Activated CD4-positive, CD25-positive, alpha-beta regulatory T cell treated with anti-CD3 and anti-CD28 coated beads, Interleukin-2, amount 50 U/mL, for 72 hours (primary cell): ENCODE results near the gene TBC1D14.
A peak's percentile ranks its signal among the peaks of the same experiment; 100 is the strongest.
"Not testable (repeated sequence)": the region's sequence is repeated elsewhere in the genome, so short reads cannot be mapped to it uniquely, and the experiment has no call there.

Experiments
- DNase-seq: peaks from one replicate; pipeline ENCODE4 v3.0.0; 2021

TBC1D14 gene

DNA sequence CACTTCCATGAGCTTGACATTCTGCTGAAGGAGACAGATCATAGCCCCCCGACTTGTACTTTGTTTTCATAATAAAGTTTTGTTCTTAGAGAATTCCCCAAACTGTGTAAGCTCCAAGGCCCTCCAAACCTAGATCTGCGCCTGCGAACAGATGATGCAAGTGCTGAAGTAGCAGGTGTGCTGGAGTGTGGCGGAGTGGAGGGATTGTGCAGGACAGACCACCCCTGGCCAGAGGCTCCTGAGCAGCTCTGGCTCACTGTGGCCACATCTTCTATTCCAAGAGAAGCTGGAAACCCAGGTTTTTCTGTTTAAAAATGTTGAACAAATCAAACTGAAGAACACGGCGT is 46.4 kb downstream of the TBC1D14 start:
- DNase-seq, result no peak

DNA sequence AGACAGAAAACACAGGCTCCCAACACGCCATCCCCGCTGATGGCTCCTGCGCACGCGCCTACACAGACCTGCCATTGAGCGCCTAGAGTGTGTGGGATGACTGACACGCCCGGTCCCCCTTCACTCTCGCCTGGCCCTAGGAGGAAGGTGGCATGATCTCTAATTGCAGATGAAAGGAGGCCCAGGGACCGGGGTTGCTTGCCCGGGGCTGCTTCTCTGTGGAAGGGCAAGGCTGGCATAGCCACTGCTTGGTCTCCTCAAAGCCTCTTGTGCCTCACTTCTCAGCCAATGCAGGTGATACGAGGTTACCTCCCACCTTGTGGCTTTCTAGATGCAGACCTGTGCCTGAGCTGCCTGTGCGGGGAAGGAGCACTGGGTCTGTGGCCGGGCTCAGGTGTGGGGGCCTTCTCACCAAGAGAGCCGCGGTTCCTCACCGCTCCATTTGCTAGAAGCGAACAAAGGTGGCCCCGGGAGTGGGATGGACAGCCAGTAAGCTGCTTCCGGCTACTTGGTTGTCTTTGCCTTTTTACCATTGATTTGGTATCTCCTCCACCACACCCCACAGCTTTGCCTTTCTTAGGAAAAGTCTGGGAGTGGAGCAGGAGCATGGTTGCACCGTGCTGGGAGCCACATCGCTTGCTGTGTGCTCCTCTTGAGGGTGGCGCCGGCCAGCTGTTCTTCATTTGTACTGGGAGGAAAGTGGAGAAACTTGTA is 47.0 kb downstream of the TBC1D14 start:
- DNase-seq, result no peak

DNA sequence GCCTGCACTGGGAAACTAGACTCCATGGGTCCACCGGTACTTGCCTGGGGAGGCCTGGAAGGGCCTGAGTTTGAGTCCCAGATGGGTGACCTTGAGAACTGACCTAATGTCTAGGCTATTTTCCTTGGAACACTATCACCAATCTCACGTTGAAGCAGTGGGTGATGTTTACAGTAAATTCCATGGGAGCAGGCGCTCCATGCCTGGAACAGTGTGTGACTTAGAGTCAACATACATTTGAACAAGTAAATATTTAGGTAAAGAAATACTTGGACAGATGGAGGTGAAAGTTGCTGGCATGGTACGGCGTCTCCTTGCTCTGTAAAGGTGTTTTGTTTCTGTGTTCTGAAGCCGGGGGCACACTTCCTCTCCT is 47.5 kb downstream of the TBC1D14 start:
- no peak for DNase-seq

DNA sequence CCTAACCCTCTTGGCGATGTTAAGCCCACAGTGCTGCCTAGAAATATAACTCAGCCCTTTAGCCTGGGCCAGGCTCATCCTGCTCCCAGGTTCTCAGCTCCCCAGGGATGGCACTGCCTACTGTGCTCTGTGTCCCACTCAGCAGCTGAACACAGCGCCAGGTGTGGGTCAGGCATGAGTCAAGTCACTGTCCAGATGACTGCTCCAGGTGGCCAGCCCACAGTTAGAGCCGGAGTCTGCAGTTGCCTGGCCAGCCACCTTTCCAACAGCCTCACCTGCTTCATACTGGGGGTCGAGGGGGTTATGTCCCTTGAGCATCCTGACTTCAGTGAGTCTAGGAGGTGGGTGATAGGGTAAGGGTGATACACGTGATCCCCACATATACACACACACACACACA is 48.4 kb downstream of the TBC1D14 start:
- no peak for DNase-seq

DNA sequence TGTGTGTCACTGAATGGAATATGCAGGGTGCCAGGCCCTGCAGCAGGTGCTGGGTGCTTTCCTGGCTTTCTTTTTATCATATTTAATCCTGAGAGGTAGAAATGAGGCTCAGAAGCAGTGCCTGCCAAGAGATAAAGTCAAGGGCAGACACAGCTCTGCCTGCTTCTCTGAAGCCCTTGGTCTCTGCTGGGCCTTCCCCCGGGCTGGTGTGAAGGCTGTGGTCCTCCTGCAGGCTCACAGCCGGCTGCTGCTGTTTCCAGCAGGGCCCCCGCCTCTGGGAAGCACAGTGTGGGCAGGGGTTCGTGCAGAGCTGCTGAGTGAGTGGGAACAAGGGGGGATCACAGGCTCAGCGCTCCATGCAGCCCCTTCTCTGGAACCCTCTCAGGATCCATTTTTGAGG is 49.6 kb downstream of the TBC1D14 start:
- no peak for DNase-seq

DNA sequence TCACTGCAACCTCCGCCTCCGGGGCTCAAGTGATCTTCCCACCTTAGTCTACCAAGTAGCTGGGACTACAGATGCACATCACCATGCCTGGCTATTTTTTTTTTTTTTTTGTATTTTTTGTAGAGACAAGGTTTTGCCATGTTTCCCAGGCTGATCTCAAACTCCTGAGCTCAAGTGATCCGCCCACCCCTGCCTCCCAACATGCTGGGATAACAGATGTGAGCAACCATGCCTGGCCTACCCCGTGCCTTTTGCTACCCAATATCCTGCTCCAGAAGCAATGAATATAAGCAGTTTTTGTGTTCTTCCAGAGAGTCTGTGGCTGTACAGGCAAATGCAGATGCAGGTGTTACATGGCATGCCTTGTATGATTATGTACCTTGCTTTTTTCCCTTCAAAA is 50.5 kb downstream of the TBC1D14 start:
- DNase-seq, result no peak

DNA sequence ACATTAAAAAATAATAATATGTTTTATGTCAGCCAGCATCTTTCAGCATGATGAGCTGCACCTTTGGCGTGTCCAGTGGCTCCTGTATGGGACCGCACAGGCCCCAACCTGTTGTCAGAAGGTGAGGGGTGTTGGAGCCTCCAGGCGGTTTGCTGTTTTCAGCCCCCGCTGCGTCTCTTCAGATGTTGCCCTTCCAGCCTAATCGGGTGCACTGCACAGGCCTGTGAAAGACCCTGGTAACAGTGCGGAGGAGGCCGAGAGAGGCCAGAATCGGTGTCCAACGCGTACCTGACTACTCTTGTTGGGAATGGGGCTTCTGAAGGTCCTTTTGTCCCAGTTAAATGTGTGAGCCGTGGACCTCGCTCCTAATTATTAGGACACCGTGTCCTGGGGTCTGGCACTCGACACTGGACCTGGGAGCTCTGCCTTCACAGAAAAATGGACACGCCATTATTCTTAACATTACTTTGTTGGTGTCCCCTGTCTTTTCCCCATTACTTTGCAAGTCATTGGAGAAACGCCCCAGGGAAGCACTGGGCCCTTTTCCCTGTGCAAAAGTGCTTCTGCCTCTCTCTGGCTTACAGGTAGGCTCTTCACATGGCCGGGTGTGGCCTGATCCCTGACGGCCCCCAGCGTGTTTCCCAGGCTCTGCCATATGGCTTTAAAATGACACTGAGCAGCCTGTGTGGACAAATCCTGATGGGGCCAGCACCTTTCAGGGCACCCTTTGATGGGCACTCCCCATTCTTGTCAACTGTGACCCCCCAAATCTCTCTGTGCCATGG is 51.2 kb downstream of the TBC1D14 start:
- DNase-seq, result no peak

DNA sequence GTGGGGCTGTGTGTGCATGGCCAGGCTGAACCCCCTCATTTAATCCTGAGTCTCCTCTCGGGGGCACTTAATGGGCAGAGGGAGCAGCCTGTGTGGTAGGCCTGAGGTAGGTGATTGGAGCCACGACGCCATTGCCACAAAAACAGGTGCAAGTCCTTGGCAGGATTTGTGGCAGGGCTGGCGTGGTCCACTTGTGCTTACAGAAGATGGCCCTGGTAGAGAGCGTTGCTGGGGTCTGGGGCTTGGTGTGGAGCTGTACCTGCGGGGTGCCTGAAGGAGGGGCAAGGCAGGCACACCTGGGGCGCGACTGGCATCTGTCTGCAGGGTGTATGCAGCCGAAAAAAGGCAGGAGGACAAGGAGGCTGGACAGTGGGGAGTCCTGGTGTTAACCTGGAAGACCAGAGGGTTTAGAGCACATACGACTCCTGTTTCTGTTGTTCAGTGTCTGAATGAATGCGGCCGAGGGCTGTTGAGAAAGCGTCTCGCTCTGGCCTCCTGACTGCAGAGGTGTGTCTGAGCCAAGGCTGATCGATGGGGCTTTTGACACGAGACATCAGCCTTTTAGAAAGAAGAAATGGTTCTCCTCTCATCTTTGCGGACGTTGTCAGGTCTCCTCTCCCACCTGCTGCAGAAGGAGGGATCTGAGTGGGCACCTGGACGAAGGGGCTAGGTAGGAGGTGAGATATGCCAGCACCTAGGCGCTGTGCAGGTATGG is 52.0 kb downstream of the TBC1D14 start:
- DNase-seq, result no peak

DNA sequence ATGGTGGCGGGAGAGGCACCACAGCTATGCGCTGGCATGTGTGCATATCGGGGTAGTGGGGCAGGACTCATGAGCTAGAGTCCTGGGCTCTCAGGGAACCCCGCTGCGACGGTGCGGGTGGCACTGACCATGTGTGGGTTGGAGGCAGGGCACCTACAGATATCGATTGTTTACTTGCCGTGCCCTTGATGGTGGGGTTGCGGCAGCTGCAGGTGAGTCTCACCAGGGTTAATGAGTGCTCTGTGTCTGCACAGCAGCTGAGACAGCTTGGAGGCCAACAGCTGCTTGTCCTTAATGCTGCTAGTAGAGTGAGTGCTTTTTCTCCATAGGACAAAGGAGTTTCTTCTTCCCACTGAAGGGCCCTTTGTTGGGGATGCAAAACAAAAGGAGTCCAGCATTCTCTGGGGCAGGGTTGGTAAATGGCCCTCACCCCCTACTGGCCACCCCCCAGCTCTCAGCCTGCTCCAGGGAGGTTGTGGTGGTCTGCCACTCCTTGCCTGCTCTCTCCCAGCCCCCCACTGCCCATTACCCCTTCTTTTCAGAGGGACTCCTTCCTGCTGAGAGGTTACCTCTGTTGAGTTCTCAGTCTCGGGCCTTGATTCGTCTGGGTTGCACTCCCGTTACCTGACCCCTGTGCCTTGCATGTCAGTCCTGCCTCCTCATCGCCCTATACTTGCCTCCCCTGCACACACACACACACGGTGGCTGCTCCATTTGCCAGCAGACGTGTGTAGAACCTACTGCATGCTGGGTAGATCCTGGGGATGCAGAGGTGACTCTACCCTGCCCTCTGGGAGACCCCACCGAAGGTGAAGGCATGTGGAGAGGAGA is 52.8 kb downstream of the TBC1D14 start:
- DNase-seq, result no peak

DNA sequence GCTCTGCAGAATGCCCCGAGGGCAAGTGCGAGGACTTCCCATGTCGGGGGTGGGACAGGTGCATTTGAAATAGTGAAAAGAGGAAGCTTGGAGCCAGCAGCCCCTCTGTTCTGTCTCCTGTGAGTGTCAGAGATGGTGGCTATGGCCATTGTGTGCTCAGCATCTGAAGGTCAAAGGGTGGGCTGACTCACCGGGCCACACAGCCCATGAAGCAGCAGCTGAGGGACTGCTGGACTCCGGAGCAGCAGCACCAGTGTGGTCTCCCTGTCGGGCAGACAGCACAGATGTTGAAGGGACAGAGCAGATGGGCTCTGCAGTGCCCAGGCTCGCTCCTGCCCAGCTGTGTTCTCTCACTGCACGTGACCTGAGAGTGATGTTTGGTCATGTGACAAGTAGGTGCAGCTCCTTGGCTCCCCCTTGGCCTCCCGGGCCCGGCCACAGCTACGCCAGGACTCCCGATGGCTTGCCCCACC is 53.5 kb downstream of the TBC1D14 start:
- DNase-seq, result no peak

DNA sequence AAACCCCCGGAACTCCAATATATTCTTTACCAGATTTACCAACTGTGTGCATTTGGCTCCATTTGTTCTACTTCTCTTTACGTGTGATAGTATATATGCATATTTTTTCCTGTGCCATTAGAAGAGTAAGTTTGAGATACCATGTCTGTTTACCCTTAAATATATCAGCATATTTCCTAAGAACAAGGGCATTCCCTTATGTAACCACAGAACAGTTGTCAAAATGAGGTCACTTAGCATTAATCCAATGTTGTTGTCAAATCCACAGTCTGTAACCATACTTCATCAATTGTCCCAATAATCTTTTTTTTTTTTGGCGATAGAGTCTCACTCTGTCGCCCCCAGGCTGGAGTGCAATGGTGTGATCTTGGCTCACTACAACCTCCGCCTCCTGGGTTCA is 55.2 kb downstream of the TBC1D14 start:
- no peak for DNase-seq

DNA sequence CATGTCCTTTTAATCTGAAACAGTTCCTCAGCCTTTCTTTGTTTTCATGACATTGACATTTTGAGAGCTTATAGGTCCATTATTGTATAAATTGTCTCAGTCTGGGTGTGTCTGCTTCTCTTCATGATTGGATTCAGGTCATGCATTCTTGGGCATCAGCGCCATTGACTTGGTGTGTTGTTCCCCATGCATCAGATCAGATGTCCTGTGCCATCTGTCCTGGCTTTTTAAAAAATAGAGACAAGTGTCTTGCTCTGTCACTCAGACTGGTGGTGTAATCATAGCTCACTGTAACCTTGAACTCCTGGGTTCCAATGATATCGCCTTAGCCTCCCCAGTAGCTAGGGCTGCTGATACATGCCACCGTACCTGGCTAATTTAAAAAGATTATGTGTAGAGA is 55.7 kb downstream of the TBC1D14 start:
- DNase-seq, result no peak

DNA sequence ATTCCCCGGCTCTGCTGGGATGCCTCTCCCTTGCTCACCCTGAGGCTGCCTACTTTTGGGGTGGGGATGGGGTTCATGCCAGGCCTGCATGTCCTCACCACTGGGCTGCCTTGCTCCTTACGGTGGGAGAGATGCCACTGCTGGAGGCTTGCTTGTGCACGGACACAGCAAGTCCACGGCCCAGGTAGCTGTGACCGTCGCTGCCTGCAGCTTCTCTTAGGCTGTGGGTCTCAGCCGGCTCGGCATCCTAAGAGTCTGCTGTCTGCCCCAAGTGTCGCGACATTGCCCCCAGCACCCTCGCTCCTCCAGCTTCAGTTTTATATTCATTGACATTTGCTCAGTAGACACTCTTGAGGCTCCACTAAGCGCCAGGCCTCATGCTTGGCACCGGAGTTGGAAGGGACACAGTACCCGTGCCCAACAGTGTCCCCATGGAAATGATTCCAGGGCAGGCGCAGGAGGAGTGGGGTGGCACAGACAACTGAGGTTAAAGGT is 58.3 kb downstream of the TBC1D14 start:
- no peak for DNase-seq

DNA sequence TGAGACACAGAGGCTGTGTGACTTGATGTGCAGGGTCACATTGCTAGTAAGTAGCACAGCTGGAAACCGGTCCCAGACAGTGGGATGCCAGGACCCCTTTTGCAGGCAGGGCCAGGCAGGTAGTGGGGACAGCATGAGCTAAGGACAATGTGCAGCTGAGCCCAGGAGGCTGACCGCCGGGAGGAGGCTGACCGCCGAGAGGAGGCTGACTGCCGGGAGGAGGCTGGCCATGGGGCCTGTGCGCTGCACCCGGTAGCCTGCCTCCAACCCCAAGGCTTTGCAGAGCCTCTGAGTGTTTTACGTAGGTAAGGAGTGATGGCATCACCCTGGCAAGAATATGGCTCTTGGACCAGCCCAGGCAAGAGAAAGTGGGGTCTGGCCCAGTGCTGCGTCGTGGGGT is 58.9 kb downstream of the TBC1D14 start:
- no peak for DNase-seq

DNA sequence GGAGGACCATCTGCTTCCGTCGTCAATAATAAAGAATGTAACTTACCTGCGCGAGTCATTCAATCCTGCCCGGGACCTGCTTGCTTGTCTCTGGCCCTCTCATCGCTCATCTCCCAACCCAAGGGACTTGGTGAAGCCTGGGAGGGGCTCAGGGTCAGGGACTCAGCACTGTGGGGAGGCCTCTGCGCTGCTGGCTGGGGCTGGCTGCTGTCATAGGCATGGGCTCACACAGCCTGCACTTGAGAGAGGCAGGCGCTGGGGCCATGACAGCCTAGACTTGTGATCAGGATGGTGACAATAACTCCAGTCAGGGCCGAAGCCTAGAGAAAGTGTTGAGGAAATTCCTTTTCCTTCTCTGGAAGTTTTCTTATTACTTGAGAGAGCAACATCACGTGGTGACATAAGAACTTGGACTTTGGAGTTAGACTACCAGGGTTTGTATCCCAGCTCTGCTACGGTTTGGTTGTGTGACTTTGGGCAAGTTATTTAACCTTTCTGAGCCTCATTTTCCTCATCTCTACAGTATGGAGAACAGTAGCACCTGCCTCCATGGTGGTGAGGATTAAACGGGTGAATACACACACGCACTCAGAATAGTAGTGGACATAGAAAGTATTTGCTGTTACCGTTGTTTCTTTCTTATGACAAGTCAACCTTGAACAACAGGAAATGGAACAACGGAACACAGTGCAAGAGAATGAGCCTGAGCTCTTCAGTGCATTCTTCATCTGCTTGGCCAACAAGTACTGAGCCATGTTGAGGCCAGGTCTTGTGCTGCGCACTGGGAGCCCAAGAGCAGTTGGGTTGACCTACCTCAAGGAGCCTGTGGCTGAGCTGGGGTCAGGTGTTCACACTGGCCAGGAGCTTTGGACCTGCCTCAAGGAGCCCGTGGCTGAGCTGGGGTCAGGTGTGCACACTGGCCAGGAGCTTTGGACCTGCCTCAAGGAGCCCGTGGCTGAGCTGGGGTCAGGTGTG is 60.5 kb downstream of the TBC1D14 start:
- no peak for DNase-seq

DNA sequence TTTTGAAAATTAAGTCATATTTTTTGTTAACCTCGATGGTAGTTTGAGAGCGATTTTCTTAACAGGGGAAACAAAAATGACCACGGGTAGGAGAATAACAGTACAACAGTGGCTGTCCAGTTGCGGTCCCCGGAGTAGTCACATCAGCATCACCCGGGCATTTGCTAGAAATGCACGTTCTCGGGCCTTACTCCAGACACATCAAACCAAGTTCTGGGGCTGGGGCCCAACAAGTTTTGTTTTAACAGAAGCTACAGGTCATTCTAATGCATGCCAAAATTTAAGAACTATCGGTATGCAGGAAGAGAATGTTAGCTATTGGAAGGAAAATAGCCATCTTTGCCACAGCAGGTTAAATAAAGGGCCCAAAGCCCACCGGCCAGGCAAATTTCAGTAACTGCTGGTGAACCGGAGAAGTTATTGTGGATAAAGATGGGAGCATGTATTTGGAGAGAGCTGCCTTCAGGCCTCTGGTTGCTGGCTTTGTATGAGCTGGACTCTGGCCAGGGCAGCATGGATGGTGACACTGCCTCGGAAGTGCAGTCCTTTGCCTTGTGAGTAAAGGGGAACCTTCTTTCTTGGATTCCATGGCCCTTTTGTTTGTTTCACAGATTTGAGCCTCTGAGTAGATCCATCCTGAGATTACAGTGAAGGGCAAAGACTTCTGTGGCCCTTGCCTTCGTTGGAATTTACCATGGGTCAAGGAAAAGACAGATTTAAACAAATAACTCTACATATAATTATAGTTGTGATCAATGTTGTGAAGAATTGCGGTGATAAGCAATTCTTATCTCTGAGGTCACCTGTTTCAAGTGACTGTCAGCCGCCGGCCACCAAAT is 62.1 kb downstream of the TBC1D14 start:
- no peak for DNase-seq

DNA sequence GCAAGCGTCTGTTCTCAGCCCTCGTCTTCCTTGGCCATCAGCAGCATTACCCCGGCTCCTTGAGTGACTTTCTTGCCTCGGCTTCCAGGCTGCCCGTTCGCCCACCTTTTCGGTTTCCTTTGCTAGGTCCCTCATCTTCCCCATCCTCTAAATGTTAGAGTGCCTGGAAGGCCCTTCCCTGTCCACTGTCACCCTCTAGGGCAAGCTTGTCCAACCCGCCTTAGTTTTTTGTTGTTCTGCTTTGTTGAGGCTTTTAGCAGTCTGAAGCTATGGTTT is 62.7 kb downstream of the TBC1D14 start:
- DNase-seq, result no peak

DNA sequence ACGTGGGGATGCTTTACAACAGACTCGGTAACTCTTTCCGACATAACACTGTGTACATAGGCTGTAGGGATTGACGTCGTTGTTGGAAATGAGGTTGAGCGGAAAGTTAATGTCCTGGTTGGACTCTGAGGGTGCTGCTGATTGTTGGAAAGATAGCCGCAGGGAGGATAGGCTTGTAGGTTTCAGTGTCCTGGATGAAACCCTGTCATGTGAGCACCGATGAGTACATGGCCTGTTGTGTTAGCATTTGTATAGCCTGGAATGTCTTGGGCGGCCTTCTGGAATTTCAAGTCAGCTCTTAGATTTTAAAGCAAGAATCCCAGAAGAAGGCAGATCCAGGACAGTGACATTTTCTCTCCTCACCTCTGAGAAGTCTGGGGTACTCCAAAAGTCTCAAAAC is 63.3 kb downstream of the TBC1D14 start:
- no peak for DNase-seq

DNA sequence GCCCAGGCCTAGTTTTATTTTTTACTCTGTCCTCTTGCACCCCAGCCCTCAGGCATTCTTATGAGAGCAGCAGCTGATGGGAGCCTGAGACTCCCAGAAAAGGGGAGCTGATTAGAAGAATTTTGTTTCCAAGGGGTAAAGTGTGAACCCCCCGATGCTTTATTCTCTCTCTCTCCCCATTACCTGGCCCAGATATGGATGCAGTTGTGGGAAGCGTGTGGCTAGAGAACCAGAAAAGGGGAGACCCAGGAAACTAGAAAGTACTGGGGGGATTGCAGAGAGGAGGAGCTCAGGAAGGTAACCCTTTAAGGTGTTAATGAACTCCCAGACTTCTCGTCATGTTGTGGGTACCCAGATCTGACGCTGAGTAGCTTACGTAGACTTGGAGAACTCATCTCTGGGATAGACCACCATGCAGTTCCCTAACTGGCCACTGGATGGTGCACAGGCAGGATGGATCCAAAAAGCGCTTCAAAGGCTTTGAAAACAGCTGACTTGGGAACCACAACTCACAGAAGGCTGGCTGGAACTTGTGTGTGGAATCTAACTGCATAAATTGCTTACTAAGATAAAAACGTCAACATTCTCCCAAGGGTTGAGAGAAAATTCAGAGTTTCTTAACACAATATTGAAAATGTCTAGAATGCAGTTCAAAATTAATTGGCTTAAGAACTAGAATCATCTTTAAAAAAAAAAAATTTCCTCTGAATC is 64.7 kb downstream of the TBC1D14 start:
- peak; percentile 81 for DNase-seq

DNA sequence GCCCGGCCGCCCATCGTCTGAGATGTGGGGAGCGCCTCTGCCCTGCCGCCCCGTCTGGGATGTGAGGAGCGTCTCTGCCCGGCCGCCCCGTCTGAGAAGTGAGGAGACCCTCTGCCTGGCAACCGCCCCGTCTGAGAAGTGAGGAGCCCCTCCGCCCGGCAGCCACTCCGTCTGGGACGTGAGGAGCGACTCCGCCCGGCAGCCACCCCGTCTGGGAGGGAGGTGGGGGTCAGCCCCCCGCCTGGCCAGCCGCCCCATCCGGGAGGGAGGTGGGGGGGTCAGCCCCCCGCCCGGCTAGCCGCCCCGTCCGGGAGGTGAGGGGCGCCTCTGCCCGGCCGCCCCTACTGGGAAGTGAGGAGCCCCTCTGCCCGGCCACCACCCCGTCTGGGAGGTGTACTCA is 68.2 kb downstream of the TBC1D14 start:
- DNase-seq, result not testable (repeated sequence)
